Liver (tissue), 9 donors: Measurements from ENCODE around the gene FRMD5. TPM values are rescaled to one million over a fixed set of nuclear protein-coding genes. Genes with fewer than 3 reads are reported as not detected.

Experiments
- DNase-seq: peaks from one replicate; pipeline ENCODE4 v3.0.0-alpha.2; 2017; ENCODE audit warnings: low spot score
- H3K27ac ChIP-seq, 2 donors: one replicate each; pipeline ENCODE4 v1.7.0; 2013; ENCODE audit warnings: inconsistent platforms in 2 of 2, low read length in 2 of 2, control low read depth in 1 of 2, low read depth in 1 of 2, mild to moderate bottlenecking in 1 of 2
- H3K27me3 ChIP-seq, 4 donors: one replicate each; pipeline versions ENCODE4 v1.6.1 to v1.7.0; 2013; ENCODE audit warnings: low read length in 3 of 4, inconsistent platforms in 1 of 4, mild to moderate bottlenecking in 1 of 4, moderate library complexity in 1 of 4; ENCODE audit not compliant: control insufficient read depth in 4 of 4, insufficient read depth in 4 of 4
- H3K36me3 ChIP-seq, 4 donors: one replicate each; pipeline versions ENCODE4 v1.6.1 to v1.7.0; 2013; ENCODE audit warnings: low read length in 3 of 4, mild to moderate bottlenecking in 3 of 4, low read depth in 1 of 4, moderate library complexity in 1 of 4; ENCODE audit not compliant: control insufficient read depth in 4 of 4, insufficient read depth in 3 of 4
- H3K4me1 ChIP-seq, 4 donors: one replicate each; pipeline versions ENCODE4 v1.6.1 to v1.7.0; 2013; ENCODE audit warnings: low read length in 3 of 4, mild to moderate bottlenecking in 3 of 4, moderate library complexity in 1 of 4; ENCODE audit not compliant: control insufficient read depth in 4 of 4, insufficient read depth in 4 of 4
- H3K4me3 ChIP-seq, 3 donors: one replicate each; pipeline versions ENCODE4 v1.6.1 to v1.7.0; 2013; ENCODE audit warnings: low read length in 3 of 3, control low read depth in 1 of 3, low read depth in 1 of 3, mild to moderate bottlenecking in 1 of 3
- H3K9ac ChIP-seq, 2 donors: one replicate each; pipeline ENCODE4 v1.7.0; 2013; ENCODE audit warnings: low read length in 2 of 2, mild to moderate bottlenecking in 2 of 2, moderate library complexity in 2 of 2, control low read depth in 1 of 2, low read depth in 1 of 2
- H3K9me3 ChIP-seq, 4 donors: one replicate each; pipeline versions ENCODE4 v1.6.1 to v1.7.0; 2013; ENCODE audit warnings: low read length in 3 of 4; ENCODE audit not compliant: control insufficient read depth in 4 of 4
- EGR1 ChIP-seq, 2 donors: IDR thresholded peaks; 2 replicates each; pipeline ENCODE4 v1.6.1; 2016 to 2018; ENCODE audit warnings: antibody characterized with exemption in 2 of 2, low read depth in 2 of 2
- FOXA1 ChIP-seq: IDR thresholded peaks from 2 replicates; pipeline ENCODE4 v1.6.1; 2016; ENCODE audit warnings: antibody characterized with exemption
- HNF4G ChIP-seq: IDR thresholded peaks from 2 replicates; pipeline ENCODE4 v1.6.1; 2016; ENCODE audit warnings: antibody characterized with exemption
- MAX ChIP-seq: IDR thresholded peaks from 2 replicates; pipeline ENCODE4 v1.6.1; 2016; ENCODE audit warnings: antibody characterized with exemption
- NR2F2 ChIP-seq: IDR thresholded peaks from 2 replicates; pipeline ENCODE4 v1.6.1; 2016; ENCODE audit warnings: antibody characterized with exemption
- RAD21 ChIP-seq, 2 donors: IDR thresholded peaks; 2 replicates each; pipeline ENCODE4 v1.6.1; 2016; ENCODE audit warnings: antibody characterized with exemption in 2 of 2, mild to moderate bottlenecking in 2 of 2
- REST ChIP-seq: IDR thresholded peaks from 2 replicates; pipeline ENCODE4 v1.6.1; 2016; ENCODE audit warnings: antibody characterized with exemption, mild to moderate bottlenecking
- RXRA ChIP-seq, 2 donors: IDR thresholded peaks; 2 replicates each; pipeline ENCODE4 v1.6.1; 2017 to 2018; ENCODE audit warnings: antibody characterized with exemption in 2 of 2, mild to moderate bottlenecking in 1 of 2
- YY1 ChIP-seq: IDR thresholded peaks from 2 replicates; pipeline ENCODE4 v1.6.1; 2016; ENCODE audit warnings: antibody characterized with exemption, mild to moderate bottlenecking
- ZBTB33 ChIP-seq: IDR thresholded peaks from 2 replicates; pipeline ENCODE4 v1.6.1; 2016; ENCODE audit warnings: antibody characterized with exemption
- WGBS: extraction: QIAGEN DNeasy Blood & Tissue Kit; methylation state at CpG from one replicate; pipeline ENCODE4 v1.1.7; 2013; 5-methylcytosine and 5-hydroxymethylcytosine counted together
- polyA plus RNA-seq, 2 donors: library from polyadenylated mRNA; stranded (reverse) in 1 of 2; unstranded in 1 of 2; fragments of 200-250 nt in 1 of 2; fragments of >200 nt in 1 of 2; fragmentation: Nextera tagmentation in 1 of 2; extraction: Ambion mirVana in 1 of 2; gene quantifications; one replicate each; pipeline versions ENCODE4 v1.2.1 to v1.2.3, GENCODE V29; 2013 to 2015
- total RNA-seq, 2 donors: library from RNA; depleted of rRNA; stranded (reverse); fragments of >200 nt; gene quantifications; one replicate each; pipeline ENCODE4 v1.2.3, GENCODE V29; 2014
- TF ChIP-seq, protein P1 (sequence below): fragments of 150-350 bp; IDR thresholded peaks from 2 replicates; pipeline ENCODE4 v1.5.1; 2017; ENCODE audit warnings: improper control_type of control experiment, low read depth, low read length; ENCODE audit not compliant: missing input control
- donor health status: healthy.
- donor health status: healthy.
- donor health status: healthy.
- donor health status: healthy.
- donor health status: healthy.

FRMD5 gene
- total and polyA plus RNA-seq, 4 donors, result 0.01 to 0.25 TPM; not detected in 2

- no peak for TF ChIP-seq ZBTB33
- no peaks in the 10 kb centered on the region for H3K36me3 ChIP-seq
- H3K9me3 ChIP-seq, result no peaks in the 10 kb centered on the region
- WGBS, result 97% methylated on average over 4 of the region's 4 CpGs
- no peaks in the 10 kb centered on the region for H3K27me3 ChIP-seq
- no peak overlapping the region for H3K4me3 ChIP-seq
- H3K4me1 ChIP-seq, result no peaks in the 10 kb centered on the region
- no peak overlapping the region for H3K9ac ChIP-seq
- DNase-seq, result no peak
- no peak overlapping the region for H3K27ac ChIP-seq
Observed at GRCh38 chr15:43852607-43853006, 342.5 kb downstream of the FRMD5 start.

GRCh38 chr15:43851251-43851650 is 343.8 kb downstream of the FRMD5 start:
- Histone ChIP-seq H3K27ac (no peak overlapping the region), H3K4me3 (no peak overlapping the region), H3K9ac (no peak overlapping the region), H3K36me3 (no peaks in the 10 kb centered on the region), H3K4me1 (no peaks in the 10 kb centered on the region), H3K9me3 (no peaks in the 10 kb centered on the region), H3K27me3 (no peaks in the 10 kb centered on the region)
- TF ChIP-seq RAD21 (IDR thresholded peaks at IDR 0.05) (no peak), REST (no peak), YY1 (no peak), EGR1 (IDR thresholded peaks at IDR 0.05; ENCODE audit: low read depth in 2 of 2) (no peak), MAX (no peak), HNF4G (no peak), FOXA1 (no peak), ZBTB33 (no peak), NR2F2 (no peak), RXRA (IDR thresholded peaks at IDR 0.05) (no peak)
- TF ChIP-seq, protein P1, sequence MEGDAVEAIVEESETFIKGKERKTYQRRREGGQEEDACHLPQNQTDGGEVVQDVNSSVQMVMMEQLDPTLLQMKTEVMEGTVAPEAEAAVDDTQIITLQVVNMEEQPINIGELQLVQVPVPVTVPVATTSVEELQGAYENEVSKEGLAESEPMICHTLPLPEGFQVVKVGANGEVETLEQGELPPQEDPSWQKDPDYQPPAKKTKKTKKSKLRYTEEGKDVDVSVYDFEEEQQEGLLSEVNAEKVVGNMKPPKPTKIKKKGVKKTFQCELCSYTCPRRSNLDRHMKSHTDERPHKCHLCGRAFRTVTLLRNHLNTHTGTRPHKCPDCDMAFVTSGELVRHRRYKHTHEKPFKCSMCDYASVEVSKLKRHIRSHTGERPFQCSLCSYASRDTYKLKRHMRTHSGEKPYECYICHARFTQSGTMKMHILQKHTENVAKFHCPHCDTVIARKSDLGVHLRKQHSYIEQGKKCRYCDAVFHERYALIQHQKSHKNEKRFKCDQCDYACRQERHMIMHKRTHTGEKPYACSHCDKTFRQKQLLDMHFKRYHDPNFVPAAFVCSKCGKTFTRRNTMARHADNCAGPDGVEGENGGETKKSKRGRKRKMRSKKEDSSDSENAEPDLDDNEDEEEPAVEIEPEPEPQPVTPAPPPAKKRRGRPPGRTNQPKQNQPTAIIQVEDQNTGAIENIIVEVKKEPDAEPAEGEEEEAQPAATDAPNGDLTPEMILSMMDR, result no peak
- DNase-seq, result no peak
- WGBS, result over 99% methylated on average over 3 of the region's 3 CpGs
